ENCODE measurements around the gene LIMCH1. TPM values are rescaled to one million over a fixed set of nuclear protein-coding genes. Genes with fewer than 3 reads are reported as not detected.

LIMCH1 gene
- polyA plus RNA-seq, 1 experiment: 1.1 TPM

DNA sequence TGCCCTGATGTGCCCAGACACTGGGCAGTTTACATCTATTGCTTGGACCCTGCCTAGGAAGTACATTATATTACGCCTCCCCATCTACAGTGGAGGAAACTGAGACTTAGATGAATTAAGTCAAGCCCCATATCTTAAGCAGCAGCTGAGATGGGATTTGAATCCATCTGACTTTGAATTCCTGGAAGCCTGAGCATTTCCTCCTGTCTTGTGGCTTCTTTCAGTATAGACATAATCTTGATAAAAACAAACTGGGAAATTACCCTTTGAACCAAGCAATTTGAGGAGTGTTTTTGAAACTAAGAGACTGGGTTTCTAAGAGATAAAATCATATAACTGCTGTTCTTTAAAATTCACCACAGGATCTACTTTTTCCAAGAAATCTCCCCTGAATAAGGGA lies 18.6 kb downstream of the LIMCH1 start:
- POLR2A ChIA-PET: no interaction called here
- CTCF ChIA-PET: no interaction called here
- TF ChIP-seq, protein P1, sequence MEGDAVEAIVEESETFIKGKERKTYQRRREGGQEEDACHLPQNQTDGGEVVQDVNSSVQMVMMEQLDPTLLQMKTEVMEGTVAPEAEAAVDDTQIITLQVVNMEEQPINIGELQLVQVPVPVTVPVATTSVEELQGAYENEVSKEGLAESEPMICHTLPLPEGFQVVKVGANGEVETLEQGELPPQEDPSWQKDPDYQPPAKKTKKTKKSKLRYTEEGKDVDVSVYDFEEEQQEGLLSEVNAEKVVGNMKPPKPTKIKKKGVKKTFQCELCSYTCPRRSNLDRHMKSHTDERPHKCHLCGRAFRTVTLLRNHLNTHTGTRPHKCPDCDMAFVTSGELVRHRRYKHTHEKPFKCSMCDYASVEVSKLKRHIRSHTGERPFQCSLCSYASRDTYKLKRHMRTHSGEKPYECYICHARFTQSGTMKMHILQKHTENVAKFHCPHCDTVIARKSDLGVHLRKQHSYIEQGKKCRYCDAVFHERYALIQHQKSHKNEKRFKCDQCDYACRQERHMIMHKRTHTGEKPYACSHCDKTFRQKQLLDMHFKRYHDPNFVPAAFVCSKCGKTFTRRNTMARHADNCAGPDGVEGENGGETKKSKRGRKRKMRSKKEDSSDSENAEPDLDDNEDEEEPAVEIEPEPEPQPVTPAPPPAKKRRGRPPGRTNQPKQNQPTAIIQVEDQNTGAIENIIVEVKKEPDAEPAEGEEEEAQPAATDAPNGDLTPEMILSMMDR (IDR thresholded peaks at IDR 0.05; ENCODE audit: low read depth, low read length): no peak
- Histone ChIP-seq H3K27me3 (ENCODE audit: control insufficient read depth, insufficient read depth, low read length) (no peaks in the 10 kb centered on the region), H3K27ac (ENCODE audit: low read depth, low read length) (no peak overlapping the region), H3K9me3 (ENCODE audit: control insufficient read depth, insufficient read depth, low read length) (no peaks in the 10 kb centered on the region), H3K4me3 (ENCODE audit: low read depth, low read length) (no peak overlapping the region)
- no peak for DNase-seq (ENCODE audit: low read depth, low spot score)

DNA sequence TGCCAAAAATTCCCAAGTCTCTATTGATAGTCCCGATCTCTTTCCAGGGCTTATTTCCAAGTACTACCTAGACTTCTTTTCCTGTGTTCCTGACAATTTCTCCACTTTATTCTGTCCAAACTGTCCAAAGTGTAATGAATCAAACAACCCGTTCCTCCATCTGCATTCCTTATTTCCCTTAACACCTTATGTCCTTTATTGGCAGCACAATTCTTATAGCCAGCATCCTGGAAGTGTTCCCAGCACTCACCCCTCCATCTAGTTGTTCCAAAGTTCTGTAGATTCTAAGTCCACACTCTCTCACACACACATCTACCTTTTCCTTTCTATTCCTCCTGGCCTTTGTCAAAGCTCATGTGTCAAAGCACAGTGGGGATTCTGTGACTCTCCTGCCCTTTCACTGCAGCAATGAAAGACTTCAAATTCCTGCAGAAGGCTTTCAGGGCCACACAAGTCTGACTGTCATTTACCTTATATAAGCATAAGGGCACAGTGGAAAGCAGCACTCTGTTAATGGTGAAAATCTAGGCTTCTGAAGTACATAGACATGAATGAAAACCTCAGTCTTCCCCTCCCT lies 22.1 kb downstream of the LIMCH1 start:
- ChIA-PET POLR2A (no interaction called here), CTCF (interaction anchor here (0.7 kb wide), 1 partner anchor 101 kb away, joined by 3 read pairs; no protein-coding TSS in a partner anchor)
- Histone ChIP-seq H3K27me3 (ENCODE audit: control insufficient read depth, insufficient read depth, low read length) (no peaks in the 10 kb centered on the region), H3K4me3 (ENCODE audit: low read depth, low read length) (no peak overlapping the region), H3K27ac (ENCODE audit: low read depth, low read length) (no peak overlapping the region), H3K9me3 (ENCODE audit: control insufficient read depth, insufficient read depth, low read length) (no peaks in the 10 kb centered on the region)
- TF ChIP-seq, protein P1 (IDR thresholded peaks at IDR 0.05; ENCODE audit: low read depth, low read length): no peak
- DNase-seq (ENCODE audit: low read depth, low spot score): no peak

DNA sequence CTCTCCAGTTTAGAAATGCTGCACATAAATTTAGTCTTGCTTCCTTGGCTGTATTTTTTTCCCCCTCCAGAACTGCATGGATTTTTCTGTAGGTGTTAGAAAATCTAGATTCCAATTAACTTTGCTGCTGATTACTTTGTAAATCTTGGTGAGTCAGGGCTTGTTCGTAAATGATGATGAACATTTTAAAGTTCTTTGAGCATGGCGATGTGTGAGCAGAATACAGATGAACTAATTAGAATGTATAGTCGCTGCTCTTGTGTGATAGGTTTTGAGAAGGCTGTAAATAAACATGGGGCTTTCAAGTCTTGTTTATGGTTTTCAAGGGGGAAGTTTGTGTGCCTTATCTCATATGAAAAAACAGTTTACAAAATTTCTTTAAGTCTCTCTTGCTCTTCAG lies 23.3 kb downstream of the LIMCH1 start:
- TF ChIP-seq, protein P1 (IDR thresholded peaks at IDR 0.05; ENCODE audit: low read depth, low read length): no peak
- ChIA-PET POLR2A (no interaction called here), CTCF (no interaction called here)
- Histone ChIP-seq H3K9me3 (ENCODE audit: control insufficient read depth, insufficient read depth, low read length) (no peaks in the 10 kb centered on the region), H3K27me3 (ENCODE audit: control insufficient read depth, insufficient read depth, low read length) (no peaks in the 10 kb centered on the region), H3K27ac (ENCODE audit: low read depth, low read length) (no peak overlapping the region), H3K4me3 (ENCODE audit: low read depth, low read length) (no peak overlapping the region)
- DNase-seq (ENCODE audit: low read depth, low spot score): no peak

DNA sequence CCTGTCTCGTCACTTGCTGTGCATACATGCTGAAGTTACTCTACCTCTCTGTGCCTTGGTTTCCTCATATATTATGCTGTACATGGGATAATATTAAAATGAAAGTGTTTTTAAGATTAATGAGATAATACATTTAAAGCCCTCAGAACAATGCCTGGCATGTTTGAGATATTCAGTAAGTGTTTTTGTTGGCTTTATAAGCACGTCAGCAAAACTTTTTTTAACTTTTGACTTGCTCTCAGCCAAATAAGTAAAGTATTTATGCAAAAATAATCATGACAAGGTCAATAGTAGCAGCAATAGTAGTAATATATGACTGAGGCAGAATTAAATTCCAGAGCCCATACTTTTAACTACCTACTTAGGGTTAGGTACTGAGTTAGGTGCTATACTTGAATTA lies 29.2 kb downstream of the LIMCH1 start:
- CTCF ChIA-PET: interaction anchor here (0.6 kb wide), 1 partner anchor 343 kb away, joined by 3 read pairs; no protein-coding TSS in a partner anchor
- no peak for DNase-seq (ENCODE audit: low read depth, low spot score)
- H3K4me3 ChIP-seq (ENCODE audit: low read depth, low read length): no peak overlapping the region
- H3K27me3 ChIP-seq (ENCODE audit: control insufficient read depth, insufficient read depth, low read length): peaks cover 4% of the 10 kb centered on the region
- TF ChIP-seq, protein P1 (IDR thresholded peaks at IDR 0.05; ENCODE audit: low read depth, low read length): no peak
- no peak overlapping the region for H3K27ac ChIP-seq (ENCODE audit: low read depth, low read length)
- no peaks in the 10 kb centered on the region for H3K9me3 ChIP-seq (ENCODE audit: control insufficient read depth, insufficient read depth, low read length)
- POLR2A ChIA-PET: no interaction called here

DNA sequence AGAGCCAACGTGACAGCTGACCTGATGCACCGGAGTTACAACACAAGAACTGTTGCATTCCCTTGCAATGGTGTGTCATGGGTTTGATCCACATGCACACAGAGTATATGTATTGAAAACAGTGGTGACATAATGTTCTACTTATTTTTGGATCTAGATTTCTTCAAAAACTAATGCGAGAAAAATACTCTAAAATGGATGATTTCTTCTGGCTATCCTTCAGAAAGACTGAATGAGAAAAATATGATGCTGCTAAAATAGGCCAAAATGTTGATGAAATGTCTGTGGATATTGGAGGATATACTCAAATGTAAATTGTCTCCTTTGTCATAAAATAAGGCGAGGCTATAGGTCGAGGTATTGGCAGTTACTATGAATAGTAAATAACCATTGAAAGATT lies 30.4 kb downstream of the LIMCH1 start:
- ChIA-PET POLR2A (no interaction called here), CTCF (no interaction called here)
- TF ChIP-seq, protein P1 (IDR thresholded peaks at IDR 0.05; ENCODE audit: low read depth, low read length): no peak
- no peaks in the 10 kb centered on the region for H3K9me3 ChIP-seq (ENCODE audit: control insufficient read depth, insufficient read depth, low read length)
- DNase-seq (ENCODE audit: low read depth, low spot score): no peak
- no peak overlapping the region for H3K4me3 ChIP-seq (ENCODE audit: low read depth, low read length)
- peaks cover 4% of the 10 kb centered on the region for H3K27me3 ChIP-seq (ENCODE audit: control insufficient read depth, insufficient read depth, low read length)
- no peak overlapping the region for H3K27ac ChIP-seq (ENCODE audit: low read depth, low read length)
